Measurements from ENCODE around the gene MAP2K4.
"Not testable (repeated sequence)": the region's sequence is repeated elsewhere in the genome, so short reads cannot be mapped to it uniquely, and the experiment has no call there.

MAP2K4 gene

DNA sequence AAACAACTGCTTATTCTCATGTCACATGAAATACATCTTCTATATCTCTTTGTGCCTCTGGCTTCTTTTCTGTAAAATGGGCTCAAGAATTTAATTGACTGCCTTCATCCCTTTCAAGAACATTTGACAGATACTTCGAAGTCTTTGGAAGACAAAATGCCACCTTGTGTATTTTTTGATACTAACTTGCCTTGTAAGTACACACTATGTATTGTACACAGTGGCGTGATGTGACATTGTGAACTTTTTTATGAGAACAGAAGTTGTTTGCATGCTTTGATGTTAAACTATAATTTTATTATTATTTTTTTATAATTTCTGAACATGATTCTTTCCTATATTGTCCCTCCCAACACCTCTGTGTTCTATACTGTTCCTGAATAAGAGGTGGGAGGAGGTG, 73.7 kb downstream of the MAP2K4 start:
- FAIRE-seq, result no peak

DNA sequence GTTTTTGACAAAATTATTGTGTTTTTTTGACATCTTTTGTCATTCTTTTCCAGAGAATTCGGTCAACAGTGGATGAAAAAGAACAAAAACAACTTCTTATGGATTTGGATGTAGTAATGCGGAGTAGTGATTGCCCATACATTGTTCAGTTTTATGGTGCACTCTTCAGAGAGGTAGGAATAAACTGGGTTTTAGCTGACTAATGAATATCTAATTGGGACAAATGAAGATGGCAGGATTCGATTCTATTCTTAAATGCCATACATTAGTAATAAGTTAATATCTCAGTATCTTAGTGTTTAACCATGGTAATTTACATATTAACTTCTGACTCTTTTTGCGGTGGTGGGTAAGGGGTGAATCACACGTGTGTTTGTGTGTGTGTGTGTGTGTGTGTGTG, 74.8 kb downstream of the MAP2K4 start:
- FAIRE-seq, result no peak

DNA sequence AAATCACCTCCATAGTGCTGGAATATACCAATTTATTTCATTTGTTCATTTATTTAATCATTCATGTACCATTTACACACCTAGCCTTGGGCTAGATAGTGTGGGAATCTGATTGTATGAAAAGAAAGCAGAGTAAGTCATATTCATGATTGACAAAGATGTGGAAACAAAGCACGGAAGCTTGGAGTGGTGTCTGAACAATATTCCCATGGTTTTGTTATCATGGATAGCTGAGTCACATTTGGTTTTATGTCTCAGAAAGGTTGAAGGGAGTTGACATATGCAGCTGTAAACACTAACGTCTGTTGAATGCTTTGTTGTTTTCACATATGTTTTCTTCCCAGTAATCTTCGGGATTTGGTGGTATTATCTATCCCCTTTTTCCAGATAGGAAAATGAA, 76.6 kb downstream of the MAP2K4 start:
- FAIRE-seq, result no peak

DNA sequence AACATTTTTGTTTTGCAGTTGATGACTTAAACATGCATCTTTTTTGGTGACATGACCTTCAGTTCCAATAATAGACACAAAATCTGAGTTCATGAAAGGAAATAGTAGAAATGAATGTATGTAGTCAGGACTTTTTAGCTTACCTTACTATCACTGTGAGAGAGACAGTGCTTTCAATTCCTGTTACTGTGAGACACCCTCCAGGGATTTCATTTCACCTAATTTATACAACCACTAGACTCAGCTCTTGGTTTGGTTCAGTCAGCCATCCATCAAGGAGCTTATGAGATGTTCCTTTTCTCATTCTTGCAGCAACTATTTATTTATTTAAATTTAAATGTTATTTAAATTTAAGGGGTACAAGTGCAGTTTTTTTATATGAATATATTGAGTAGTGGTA, 77.9 kb downstream of the MAP2K4 start:
- no peak for FAIRE-seq

DNA sequence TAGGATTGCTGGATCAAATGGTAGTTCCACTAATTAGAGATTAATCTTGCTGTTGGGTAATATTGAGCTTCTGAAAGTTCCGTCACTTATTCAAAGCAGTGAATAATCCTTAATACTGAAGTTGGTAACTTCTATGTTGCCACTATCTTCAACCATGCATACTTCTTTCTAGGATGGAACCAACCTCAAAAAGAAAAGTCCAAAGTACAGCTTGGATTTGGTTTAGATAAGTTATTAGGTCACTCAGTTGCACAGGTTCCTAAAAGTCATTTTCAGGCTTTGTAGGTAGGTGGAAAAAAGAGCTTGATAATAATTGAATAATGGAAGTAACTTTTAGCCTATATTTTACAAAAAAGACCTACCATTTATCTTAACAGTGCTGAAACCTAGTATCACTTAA, 78.7 kb downstream of the MAP2K4 start:
- FAIRE-seq, result no peak

DNA sequence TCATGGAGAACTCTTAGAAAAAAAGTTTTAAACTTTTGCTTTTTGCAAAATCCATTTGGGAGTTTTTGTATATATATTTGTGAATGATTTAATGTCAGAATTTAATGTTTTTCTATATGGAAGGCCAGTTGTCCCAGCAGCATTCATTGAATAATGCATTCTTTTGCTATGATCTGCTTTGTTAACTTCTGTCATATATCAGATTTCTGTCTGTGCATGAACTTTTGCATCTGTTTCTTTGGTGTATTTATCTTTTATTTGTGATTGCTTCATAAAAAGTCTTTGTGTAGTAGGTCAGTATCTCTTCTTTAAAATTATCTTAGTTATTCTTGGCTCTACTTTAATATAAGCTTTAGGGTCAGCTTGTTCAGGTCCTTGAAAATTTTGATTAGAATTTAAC, 84.2 kb downstream of the MAP2K4 start:
- FAIRE-seq, result no peak

DNA sequence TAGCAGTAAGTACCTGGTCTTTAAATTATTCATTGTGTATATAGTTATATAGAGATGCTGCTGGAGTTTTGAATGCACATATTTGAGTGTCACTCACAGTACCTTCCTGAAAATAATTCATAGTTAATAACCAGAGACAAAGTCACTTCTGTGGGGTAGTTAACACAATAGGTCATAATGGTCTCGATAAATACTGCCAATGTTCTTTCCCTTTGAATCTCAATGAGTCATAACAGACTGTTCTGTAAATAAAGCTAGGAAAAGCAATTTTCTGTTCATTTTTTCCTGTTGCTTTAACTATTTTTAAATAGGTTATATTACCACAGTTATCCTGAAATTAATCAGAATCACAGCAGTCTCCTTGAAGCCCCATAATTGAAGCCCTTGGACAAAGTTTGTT, 87.2 kb downstream of the MAP2K4 start:
- FAIRE-seq, result no peak

DNA sequence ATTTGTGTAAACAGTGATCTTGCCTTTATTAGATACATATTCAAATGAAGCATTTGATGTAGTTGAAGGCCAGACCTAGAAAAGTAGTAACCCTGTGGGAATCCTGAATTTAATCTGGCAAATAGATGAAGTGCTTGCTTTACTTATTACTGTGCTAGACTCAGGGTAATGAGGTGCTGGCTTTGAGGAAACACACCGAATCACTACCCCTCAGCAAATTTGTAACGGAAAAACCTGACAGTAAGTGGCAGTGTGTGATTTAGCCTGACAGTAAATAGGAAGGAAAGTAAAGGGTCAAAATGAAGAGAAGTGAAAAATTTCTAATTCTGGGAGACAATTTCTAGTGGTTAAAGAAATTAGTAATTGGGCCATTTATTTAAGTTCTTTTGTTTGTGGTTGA, 90.2 kb downstream of the MAP2K4 start:
- no peak for FAIRE-seq

DNA sequence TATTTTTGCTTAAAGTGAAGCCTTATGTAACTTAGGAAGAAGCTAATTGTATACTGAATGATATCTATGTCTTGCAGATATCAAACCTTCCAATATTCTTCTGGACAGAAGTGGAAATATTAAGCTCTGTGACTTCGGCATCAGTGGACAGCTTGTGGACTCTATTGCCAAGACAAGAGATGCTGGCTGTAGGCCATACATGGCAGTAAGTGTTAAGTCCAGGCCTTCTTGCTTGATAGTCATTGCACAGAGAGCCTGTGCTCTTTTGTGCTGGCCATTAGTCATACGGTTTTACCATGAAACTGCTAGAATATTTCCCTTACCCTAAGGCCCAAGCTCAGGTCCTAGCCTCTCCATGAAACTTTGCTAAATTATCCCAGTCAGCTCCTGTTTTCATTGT, 92.5 kb downstream of the MAP2K4 start:
- FAIRE-seq, result no peak

DNA sequence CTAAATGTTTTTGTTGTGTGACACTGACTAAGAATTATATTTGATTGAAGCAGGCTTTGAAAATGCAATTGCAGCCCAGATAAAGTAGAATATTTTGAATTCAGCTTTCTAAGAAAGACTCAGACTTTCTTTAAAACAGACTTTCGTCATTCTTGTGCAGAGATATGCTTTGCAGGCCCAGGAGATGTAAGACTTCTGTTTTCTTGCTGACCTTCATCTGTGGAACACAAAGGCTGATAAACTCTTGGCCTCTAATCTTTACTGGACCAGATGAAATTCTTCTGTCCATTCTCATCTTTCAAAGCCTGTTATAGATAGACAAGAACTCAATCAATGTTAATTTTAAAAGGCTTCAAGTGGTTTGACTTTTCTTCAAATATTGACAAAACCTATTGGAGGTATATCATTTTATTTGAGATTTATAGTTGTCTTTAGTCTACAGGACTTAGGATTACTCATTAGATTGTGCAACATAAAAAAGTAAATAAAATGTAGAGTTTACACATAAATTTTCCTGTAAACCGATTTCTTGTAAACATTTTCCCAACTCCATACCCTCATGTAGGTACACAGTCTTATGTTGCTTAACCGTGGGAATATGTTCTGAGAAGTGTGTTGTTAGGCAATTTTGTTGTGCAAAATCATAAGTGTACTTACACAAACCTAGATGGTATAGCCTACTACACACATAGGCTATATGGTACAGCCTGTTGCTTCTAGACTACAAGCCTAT, 94.2 kb downstream of the MAP2K4 start:
- FAIRE-seq, result no peak

DNA sequence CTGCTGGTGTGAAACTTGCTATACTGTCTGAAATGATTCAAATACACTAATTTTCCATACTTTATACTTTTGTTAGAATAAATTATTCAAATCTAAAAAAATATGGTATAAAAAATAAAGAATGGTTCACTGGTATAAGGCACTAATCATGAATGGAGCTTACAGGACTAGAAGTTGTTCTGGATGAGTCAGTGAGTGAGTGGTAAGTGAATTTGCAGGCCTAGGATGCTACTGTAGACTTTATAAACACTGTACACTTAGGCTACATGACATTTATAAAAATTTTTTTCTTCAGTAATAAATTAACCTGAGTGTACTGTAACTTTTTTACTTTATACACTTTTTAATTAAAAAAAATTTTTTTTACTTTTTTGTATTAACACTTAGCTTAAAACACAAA, 95.5 kb downstream of the MAP2K4 start:
- FAIRE-seq, result peak; percentile 61

DNA sequence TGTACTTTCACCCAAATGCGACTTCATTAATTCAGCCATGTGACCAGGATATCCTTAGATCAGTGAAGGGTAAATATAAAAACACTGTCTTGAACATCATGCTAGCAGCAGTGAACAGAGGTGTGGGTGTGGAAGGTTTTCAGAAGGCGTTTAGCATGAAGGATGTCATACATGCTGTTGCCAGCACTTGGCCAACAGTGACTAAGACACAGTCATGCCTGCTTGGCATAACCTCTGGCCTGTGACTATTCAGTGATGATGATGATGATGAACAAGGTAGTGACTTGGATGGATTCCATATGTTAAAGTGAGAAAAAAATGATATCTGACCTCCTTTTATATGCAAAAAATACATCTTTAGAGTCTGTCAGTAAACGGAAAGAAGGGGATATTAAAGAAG, 97.9 kb downstream of the MAP2K4 start:
- FAIRE-seq, result no peak

DNA sequence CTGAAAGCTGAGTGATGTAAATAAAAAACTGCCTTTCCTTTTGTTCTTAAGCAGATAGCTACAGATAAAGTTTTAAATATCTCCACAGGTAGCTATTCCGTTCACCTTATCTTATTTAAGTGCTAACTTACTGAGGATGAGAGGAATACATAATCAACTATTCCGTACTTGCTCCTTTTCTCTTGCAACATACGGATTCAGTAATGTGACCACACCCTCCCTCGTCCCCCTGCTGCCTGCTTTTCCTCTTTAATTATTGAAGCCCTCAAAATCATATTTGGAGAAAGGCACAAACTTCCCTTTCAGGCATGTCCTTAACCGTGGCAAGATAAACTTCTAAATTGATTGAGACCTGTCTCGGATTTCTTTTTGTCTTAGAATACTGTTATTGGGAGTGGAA, 101.4 kb downstream of the MAP2K4 start:
- FAIRE-seq, result no peak

DNA sequence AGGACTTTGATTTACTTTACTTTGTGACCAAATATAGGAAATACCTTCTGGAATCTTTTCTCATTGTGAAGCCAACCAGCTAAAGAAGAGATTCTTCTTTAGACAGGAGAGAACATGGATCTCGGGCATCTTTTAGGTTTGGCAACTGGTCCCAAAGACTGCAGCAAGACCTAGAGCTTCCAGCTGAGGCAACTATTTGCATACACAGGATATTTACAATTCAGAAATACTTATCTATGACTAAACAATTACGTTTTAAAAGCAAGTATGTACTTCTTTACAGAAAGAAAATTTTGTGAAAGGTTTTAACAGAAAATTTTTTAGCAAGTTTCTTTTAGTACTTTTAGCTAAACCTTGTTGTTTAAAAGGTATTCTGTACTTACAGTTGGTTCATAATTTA, 106.5 kb downstream of the MAP2K4 start:
- no peak for FAIRE-seq

DNA sequence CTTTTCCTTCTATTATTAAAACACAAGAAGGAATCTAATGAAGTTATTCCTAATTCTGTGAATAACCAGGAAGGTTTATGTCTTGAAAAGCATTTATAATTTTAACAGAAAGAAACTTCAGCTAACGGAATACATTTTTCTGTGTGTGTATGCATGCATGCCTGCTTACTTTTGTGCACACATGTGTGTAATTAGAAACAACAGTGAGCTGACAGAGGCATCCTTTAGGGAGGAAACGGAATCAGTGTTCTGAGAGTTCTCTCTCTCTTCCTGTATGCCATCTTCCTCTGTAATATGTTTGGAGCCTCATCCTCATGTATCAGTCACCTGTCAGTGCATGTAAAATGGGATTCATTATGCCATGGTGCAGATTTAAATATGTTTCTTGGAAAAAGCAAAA, 107.0 kb downstream of the MAP2K4 start:
- FAIRE-seq, result no peak

DNA sequence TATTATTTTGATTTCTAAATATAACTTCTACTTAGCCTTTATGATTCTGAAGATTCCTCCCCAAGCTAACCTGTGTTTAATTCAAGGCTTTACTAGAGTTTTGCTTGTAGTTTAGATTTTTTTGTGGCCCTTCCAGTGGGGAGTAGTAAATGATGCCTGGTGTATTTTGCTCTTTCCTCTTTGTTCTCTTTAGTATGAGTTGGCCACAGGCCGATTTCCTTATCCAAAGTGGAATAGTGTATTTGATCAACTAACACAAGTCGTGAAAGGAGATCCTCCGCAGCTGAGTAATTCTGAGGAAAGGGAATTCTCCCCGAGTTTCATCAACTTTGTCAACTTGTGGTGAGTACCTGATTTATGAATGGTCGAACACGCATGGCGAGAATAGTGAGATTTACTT, 108.3 kb downstream of the MAP2K4 start:
- FAIRE-seq, result no peak

DNA sequence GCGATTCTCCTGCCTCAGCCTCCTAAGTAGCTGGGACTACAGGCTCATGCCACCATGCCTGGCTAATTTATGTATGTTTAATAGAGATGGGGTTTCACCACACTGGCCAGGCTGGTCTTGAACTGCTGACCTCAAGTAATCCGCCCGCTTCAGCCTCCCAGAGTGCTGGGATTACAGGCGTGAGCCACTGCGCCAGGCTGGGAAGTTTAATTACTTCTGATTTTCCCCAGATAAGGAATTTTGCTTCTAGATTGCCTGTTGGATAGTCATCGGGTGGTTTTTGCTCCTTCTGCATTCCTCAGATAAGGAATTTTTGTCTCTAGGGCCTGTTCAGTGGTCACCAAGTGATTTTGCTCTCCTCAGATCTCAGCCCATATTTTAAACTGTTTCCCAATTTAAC, 112.5 kb downstream of the MAP2K4 start:
- no peak for FAIRE-seq

DNA sequence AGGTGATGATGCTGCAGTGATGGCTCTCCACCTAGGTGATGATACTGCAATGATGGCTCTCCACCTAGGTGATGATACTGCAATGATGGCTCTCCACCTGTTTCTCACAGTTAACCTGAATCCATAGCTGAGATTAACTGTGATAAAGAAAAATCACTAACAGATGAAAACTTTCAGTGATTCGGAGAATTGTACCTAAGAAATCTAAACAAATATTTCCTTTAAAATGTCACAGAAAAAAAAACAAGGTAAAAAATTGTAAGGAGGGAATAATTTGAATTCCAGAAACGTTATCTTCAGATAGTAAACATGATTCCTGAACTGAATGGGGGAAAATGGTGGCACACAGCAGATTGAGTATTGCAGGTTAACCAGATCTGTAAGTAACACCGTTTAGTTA, 113.4 kb downstream of the MAP2K4 start:
- FAIRE-seq, result no peak

DNA sequence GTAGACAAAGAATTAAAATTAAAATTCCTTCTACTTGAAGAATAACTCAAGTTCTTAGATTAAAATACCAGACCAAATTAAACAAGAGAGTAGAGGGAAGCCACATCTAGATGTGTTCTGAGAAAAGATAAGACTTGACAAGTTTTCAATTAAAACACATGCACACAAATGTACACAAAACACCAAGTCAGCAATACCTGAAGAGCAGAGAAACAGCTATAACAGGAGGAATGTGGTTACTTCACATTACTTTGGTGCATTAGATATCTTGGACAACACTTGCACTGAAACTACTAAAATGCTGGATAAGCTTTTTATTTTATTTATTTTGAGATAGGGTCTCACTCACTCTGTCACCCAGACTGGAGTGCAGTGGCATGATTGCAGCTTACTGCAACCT, 113.9 kb downstream of the MAP2K4 start:
- no peak for FAIRE-seq

DNA sequence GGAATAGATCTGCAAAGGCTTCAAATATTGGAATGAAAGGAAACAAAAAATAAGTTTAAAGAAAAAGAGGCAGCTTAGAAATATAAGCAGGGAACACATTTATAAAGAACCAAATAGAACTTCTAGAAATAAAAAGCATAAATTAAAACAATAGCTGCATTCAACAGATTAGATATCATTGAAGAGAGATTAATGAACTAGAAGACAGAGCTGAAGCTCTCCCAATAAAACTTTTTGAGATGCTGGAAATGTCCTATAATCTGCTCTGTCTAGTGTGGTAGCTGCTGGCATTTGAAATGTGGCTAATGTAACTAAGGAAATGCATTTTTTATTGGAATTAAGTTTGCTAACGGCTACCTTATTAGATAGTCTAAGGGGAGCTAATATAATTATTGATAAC, 115.6 kb downstream of the MAP2K4 start:
- FAIRE-seq, result no peak

DNA sequence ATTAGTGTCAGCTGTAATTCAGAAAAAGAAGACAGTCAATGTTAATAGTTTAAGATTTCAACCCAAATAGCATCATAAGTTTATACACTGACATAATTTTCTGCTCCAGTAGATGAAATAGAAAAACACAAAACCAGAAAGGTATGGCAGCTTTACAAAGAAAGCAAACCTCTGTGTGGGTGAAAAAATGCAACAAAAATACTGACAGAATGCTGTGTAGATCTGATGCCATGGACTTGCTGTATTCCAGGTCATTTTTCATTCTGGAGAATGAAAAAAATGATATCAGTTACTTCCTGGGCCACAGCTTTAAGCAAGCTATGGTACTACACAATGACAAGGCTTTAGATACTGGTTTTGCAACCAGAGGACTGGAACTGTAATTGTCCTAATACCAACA, 116.0 kb downstream of the MAP2K4 start:
- FAIRE-seq, result no peak

DNA sequence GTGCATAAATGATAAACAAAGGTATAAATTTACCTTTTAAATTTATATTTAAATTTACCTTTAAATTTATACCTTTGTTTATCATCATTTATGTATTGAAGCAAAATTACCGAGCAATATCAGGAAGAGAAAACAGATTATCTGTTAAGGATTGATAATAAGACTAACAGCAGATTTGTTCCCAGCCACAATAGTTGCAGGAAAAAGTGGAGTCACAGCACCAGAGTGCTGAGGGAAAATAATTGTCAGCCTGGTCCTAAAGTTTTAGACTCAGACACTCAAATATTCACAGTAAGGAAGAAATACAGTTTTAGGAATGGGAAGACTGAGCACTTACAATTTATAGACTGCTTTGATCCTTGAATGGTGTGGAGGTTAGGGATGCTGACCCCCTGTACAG, 117.2 kb downstream of the MAP2K4 start:
- no peak for FAIRE-seq

DNA sequence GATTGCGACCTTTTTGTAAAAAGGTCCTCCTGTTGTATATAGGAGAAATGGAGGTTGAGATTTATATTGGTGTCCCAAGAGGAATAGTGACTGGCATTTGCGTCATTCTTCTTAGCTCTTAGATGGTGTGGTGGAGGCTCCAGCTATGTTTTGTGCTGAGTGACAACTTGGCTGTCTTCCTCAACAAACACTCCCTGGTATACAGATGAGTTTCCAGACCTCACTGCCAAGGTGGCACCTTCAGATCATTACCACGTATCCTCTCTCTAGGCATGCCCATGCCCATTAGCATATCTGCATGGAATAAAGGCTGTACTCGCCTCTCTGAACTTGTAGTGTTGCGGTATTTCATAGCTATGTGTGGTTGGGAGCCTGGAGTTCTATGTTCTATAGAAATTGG, 120.0 kb downstream of the MAP2K4 start:
- FAIRE-seq, result no peak

DNA sequence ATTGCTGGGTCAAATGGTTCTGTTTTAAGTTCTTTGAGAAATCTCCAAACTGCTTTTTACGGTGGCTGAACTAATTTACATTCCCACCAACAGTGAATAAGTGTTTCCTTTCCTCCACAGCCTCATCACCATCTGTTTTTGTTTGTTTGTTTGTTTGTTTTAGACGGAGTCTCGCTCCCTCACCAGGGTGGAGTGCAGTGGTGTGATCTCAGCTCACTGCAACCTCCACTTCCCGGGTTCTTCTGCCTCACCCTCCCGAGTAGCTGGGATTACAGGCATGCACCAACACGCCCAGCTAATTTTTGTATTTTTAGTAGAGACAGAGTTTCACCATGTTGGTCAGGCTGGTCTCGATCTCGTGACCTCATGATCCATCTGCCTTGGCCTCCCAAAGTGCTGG, 141.5 kb downstream of the MAP2K4 start:
- FAIRE-seq, result not testable (repeated sequence)

DNA sequence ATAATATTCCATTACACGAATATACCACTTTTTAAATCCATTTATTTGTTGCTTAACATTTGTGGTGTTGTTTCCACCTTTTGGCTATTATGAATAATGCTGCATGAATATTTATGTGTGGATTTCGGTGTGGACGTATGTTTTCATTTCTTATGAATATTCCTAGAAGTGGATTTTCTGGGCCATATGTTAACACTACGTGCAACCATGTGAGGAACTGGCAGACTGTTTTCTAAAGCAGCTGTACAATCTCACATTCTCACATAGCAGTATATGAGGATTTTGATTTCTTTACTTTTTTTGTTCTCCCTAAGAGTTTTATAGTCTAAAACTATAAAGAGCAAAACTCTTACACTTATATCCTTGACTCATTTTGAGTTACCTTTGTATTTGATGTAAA, 143.4 kb downstream of the MAP2K4 start:
- no peak for FAIRE-seq
